BLaER1 treated with 17β-estradiol and CSF1 and Interleukin-3, amounts not matched to agents 10 nM and 100 nM (cell line): ENCODE measurements around the gene EXOSC10.
"Not testable (repeated sequence)": the region's sequence is repeated elsewhere in the genome, so short reads cannot be mapped to it uniquely, and the experiment has no call there.

Source experiments
- H3K27ac ChIP-seq, 11 experiments: shearing (Covaris generic); formaldehyde crosslinking; 2 replicates each; pipeline ENCODE4 v1.8.1; 2022
- H3K27me3 ChIP-seq, 11 experiments: shearing (Covaris generic); formaldehyde crosslinking; 2 replicates each; pipeline ENCODE4 v1.8.1; 2022
- H3K36me3 ChIP-seq, 11 experiments: shearing (Covaris generic); formaldehyde crosslinking; 2 replicates each; pipeline ENCODE4 v1.8.1; 2022
- H3K4me1 ChIP-seq, 10 experiments: shearing (Covaris generic); formaldehyde crosslinking; 2 replicates each; pipeline ENCODE4 v1.8.1; 2022
- H3K4me2 ChIP-seq, 11 experiments: shearing (Covaris generic); formaldehyde crosslinking; 2 replicates each; pipeline ENCODE4 v1.8.1; 2022
- H3K4me3 ChIP-seq, 10 experiments: shearing (Covaris generic); formaldehyde crosslinking; 2 replicates each; pipeline ENCODE4 v1.8.1; 2022
- H3K9ac ChIP-seq, 11 experiments: shearing (Covaris generic); formaldehyde crosslinking; 2 replicates each; pipeline ENCODE4 v1.8.1; 2022
- H3K9me3 ChIP-seq, 11 experiments: shearing (Covaris generic); formaldehyde crosslinking; replicated peaks in 1 of 11; 2 replicates each; pipeline ENCODE4 v1.8.1; 2022
- H4K20me1 ChIP-seq, 11 experiments: shearing (Covaris generic); formaldehyde crosslinking; 2 replicates each; pipeline ENCODE4 v1.8.1; 2022
- Cebpa-rat ChIP-seq, 11 experiments: shearing (Covaris generic); IDR thresholded peaks; 2 replicates each; pipeline ENCODE4 v1.8.1; 2022

Gene EXOSC10

GRCh38 chr1:11045428-11046269 lies 54.0 kb downstream of the EXOSC10 start:
- no peak for TF ChIP-seq Cebpa-rat (IDR thresholded peaks at IDR 0.05)
- Histone ChIP-seq H3K9ac (no peak overlapping the region), H3K4me1 (no peaks in the 10 kb centered on the region), H3K27ac (no peak overlapping the region), H4K20me1 (peaks cover 0 to 7% (median 0%) of the 10 kb centered on the region in 11 experiments; a peak in 1 of 22 replicates), H3K36me3 (no peaks in the 10 kb centered on the region), H3K27me3 (no peaks in the 10 kb centered on the region), H3K4me3 (no peak overlapping the region), H3K4me2 (no peak overlapping the region), H3K9me3 (no peaks in the 10 kb centered on the region)

- Histone ChIP-seq H3K27ac (no peak overlapping the region), H3K9me3 (no peaks in the 10 kb centered on the region), H3K9ac (no peak overlapping the region), H3K36me3 (no peaks in the 10 kb centered on the region), H3K4me1 (no peaks in the 10 kb centered on the region), H4K20me1 (peaks cover 0 to 7% (median 0%) of the 10 kb centered on the region in 11 experiments; a peak in 1 of 22 replicates), H3K27me3 (no peaks in the 10 kb centered on the region), H3K4me2 (no peak overlapping the region), H3K4me3 (no peak overlapping the region)
- no peak for TF ChIP-seq Cebpa-rat (IDR thresholded peaks at IDR 0.05)
Observed at GRCh38 chr1:11044849-11045427, 54.7 kb downstream of the EXOSC10 start.

- Histone ChIP-seq H3K4me3 (no peak overlapping the region), H3K4me1 (no peaks in the 10 kb centered on the region), H3K27me3 (no peaks in the 10 kb centered on the region), H3K4me2 (no peak overlapping the region), H4K20me1 (peaks cover 0 to 7% (median 0%) of the 10 kb centered on the region in 11 experiments; a peak in 1 of 22 replicates), H3K9me3 (no peaks in the 10 kb centered on the region), H3K36me3 (no peaks in the 10 kb centered on the region), H3K9ac (0 out of 22 replicates have a peak overlapping the region, but pooled peaks of 1 of the 11 experiments have one; percentile 5), H3K27ac (no peak overlapping the region)
- no peak for TF ChIP-seq Cebpa-rat (IDR thresholded peaks at IDR 0.05)
Observed at GRCh38 chr1:11044086-11044848, 55.4 kb downstream of the EXOSC10 start.

- H3K9me3 ChIP-seq: no peaks in the 10 kb centered on the region
- no peak overlapping the region for H3K27ac ChIP-seq
- peaks cover 0 to 7% (median 0%) of the 10 kb centered on the region in 11 experiments; a peak in 1 of 22 replicates for H4K20me1 ChIP-seq
- H3K36me3 ChIP-seq: no peaks in the 10 kb centered on the region
- no peaks in the 10 kb centered on the region for H3K27me3 ChIP-seq
- H3K4me2 ChIP-seq: no peak overlapping the region
- H3K4me1 ChIP-seq: no peaks in the 10 kb centered on the region
- H3K9ac ChIP-seq: no peak overlapping the region
- no peak overlapping the region for H3K4me3 ChIP-seq
- TF ChIP-seq Cebpa-rat (IDR thresholded peaks at IDR 0.05): no peak
Observed at GRCh38 chr1:11042995-11043874, 56.4 kb downstream of the EXOSC10 start.

- Histone ChIP-seq H3K27me3 (no peaks in the 10 kb centered on the region), H3K36me3 (no peaks in the 10 kb centered on the region), H3K4me3 (no peak overlapping the region), H3K4me2 (no peak overlapping the region), H3K9ac (no peak overlapping the region), H3K4me1 (peaks cover 0 to 4% (median 0%) of the 10 kb centered on the region in 10 experiments; a peak in 3 of 20 replicates), H3K9me3 (no peaks in the 10 kb centered on the region), H4K20me1 (peaks cover 0 to 7% (median 0%) of the 10 kb centered on the region in 11 experiments; a peak in 1 of 22 replicates), H3K27ac (no peak overlapping the region)
- no peak for TF ChIP-seq Cebpa-rat (IDR thresholded peaks at IDR 0.05)
Observed at GRCh38 chr1:11042065-11042464, 57.6 kb downstream of the EXOSC10 start.

- Histone ChIP-seq H3K4me2 (no peak overlapping the region), H4K20me1 (0 out of 22 replicates have a peak, but pooled peaks cover 0 to under 1% (median 0%) of the 10 kb centered on the region in 11 experiments), H3K27me3 (no peaks in the 10 kb centered on the region), H3K4me3 (no peak overlapping the region), H3K9ac (no peak overlapping the region), H3K27ac (no peak overlapping the region), H3K36me3 (no peaks in the 10 kb centered on the region), H3K4me1 (peaks cover 0 to 4% (median 0%) of the 10 kb centered on the region in 10 experiments; a peak in 3 of 20 replicates), H3K9me3 (no peaks in the 10 kb centered on the region)
- no peak for TF ChIP-seq Cebpa-rat (IDR thresholded peaks at IDR 0.05)
Observed at GRCh38 chr1:11041048-11041447, 58.6 kb downstream of the EXOSC10 start.

- not testable (repeated sequence) for H3K9me3 ChIP-seq, H3K27me3 ChIP-seq, H3K27ac ChIP-seq, H3K9ac ChIP-seq, H3K4me3 ChIP-seq, H3K4me1 ChIP-seq, H3K4me2 ChIP-seq, H3K36me3 ChIP-seq, H4K20me1 ChIP-seq
Observed at GRCh38 chr1:11040105-11040429, 59.6 kb downstream of the EXOSC10 start.

GRCh38 chr1:11039351-11040104 lies 60.1 kb downstream of the EXOSC10 start:
- no peaks in the 10 kb centered on the region for H4K20me1 ChIP-seq
- H3K4me2 ChIP-seq: no peak overlapping the region
- no peak overlapping the region for H3K9ac ChIP-seq
- no peaks in the 10 kb centered on the region for H3K27me3 ChIP-seq
- H3K9me3 ChIP-seq: no peaks in the 10 kb centered on the region
- H3K27ac ChIP-seq: no peak overlapping the region
- TF ChIP-seq Cebpa-rat (IDR thresholded peaks at IDR 0.05): no peak
- no peak overlapping the region for H3K4me3 ChIP-seq
- H3K36me3 ChIP-seq: no peaks in the 10 kb centered on the region
- H3K4me1 ChIP-seq: peaks cover 0 to 4% (median 0%) of the 10 kb centered on the region in 10 experiments; a peak in 3 of 20 replicates
